D721Med (cell line): ENCODE results near the gene MAMDC2.

Experiments used
- DNase-seq: peaks from one replicate; pipeline ENCODE4 v3.0.0; 2011; ENCODE audit warnings: low spot score; ENCODE audit not compliant: insufficient read length
- FAIRE-seq: peaks from 2 replicates; lab custom pipeline; 2011; peaks lifted over from hg19 to GRCh38; lab: Jason Lieb, UNC
- CTCF ChIP-seq: IDR thresholded peaks from 2 replicates; pipeline ENCODE4 v1.5.1; 2012; ENCODE audit warnings: mild to moderate bottlenecking, control low read depth; ENCODE audit not compliant: insufficient read depth; ENCODE audit errors: missing control alignments

MAMDC2 gene

DNA sequence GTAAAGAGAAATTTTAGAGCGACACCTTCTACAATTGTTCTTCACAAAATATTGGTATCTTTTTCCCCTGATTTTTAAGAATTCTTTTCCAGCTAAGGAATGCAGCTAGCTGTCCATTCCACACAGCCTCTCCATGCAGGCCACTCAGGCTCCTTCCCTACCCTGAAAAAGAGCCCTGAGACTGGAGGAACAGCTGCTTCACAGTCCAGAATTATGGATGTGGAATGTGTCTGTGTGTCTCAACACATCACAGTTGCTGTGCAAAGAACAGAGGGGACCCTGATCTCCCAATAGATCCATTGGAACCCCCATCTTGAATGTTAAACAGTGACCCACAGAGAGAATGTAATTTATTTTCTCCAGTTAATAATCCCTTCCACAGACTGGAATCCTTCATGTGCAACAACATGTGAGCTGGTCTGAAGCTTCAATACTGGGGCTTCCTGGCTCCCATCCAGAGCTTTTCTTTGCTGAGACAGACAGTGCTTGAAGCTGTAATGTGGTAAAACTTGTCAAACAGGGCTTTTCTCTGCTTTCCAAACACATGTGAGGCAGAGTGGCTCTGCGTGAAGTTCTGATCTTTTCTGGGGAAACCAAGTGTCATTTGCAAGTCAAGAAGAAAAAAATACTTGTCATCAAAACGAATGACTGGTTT, 161.8 kb downstream of the MAMDC2 start:
- DNase-seq (no peak), FAIRE-seq (no peak)
- TF ChIP-seq CTCF = no peak

GRCh38 chr9:70217029-70217428, 173.4 kb downstream of the MAMDC2 start:
- no peak for DNase-seq
- no peak for FAIRE-seq
- TF ChIP-seq CTCF = no peak

DNA sequence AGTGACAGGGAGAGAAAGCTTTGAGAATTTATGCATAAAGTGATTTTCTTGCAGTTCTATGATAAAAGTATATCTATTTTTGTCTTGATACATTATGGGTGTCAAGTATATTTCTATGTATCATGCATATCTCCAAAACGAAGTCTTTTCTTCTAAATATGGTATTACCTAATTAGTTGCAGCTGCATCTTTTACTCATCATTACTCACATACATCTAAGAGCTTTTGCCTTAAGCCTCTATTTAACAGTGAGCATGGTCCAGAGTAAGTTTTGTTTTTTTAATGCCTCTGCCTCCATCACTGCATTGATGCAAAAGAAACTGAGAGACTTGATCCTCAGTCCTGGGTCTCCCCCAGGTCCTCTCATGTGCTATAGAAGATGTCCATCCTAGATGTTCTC, 175.1 kb downstream of the MAMDC2 start:
- DNase-seq = no peak
- TF ChIP-seq CTCF = no peak
- no peak for FAIRE-seq

DNA sequence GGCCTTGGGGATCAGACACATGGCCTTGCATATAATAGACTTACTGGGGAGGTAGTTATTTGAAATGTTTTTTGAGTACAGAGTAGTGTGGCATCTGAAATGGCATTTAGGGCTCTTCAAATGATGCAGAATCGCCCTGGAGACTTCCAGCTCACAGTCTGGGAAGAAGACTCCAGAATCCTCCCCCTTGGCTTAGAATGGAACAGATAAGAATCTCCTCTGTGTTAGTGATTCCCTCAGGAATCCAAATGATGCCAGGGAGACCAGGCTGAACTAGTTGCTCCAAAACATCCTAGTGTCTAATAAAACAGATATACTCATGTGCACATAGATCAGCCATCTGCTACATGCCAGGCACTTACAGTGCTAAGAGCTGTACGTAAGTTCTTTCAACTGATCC, 176.6 kb downstream of the MAMDC2 start:
- no peak for FAIRE-seq
- TF ChIP-seq CTCF = no peak
- DNase-seq = no peak

DNA sequence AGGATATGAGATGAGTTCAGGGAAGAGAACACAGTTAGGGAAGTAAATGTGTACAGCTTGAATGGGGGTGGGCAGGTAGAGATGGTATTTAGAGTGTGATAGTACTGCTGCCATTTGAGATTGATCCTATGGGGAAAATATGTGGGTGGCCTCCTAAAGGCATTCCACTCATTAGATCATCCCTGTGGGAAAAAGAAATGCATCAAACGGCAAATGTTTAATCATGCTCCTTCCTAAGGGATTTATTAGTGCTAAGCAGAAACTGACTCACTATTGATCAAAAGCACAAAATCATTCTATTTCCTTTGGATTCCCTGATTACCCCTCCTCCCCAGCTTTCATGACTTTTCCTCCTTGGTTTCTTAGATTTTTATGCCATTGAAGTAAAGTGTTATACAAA, 178.7 kb downstream of the MAMDC2 start:
- no peak for DNase-seq
- no peak for FAIRE-seq
- no peak for TF ChIP-seq CTCF

GRCh38 chr9:70228118-70228517, 184.5 kb downstream of the MAMDC2 start:
- no peak for FAIRE-seq
- TF ChIP-seq CTCF = no peak

DNA sequence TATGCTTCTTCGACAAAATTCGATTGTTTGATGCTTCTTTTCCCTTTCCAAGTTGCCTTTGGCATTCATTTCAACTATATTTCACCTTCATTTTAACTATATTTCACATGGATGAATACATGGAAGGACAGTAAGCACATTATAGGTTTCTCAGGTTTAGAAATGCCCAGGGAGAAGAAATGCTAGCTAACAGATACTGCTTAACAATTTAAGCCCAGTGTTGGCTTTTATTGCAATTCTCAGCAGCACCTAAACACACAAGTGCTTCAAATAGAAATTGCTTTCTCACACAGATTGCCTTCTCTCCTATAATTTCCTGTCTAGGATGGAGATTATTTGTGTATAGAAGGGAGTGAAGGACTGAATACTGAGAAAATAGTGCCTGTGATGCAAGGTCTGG, 185.0 kb downstream of the MAMDC2 start:
- FAIRE-seq (no peak), DNase-seq (no peak)
- no peak for TF ChIP-seq CTCF

More at GRCh38 chr9:70228118-70228517, 184.5 kb downstream of the MAMDC2 start:
- DNase-seq = no peak
